ENCODE results near the gene DNALI1. TPM values are rescaled to one million over a fixed set of nuclear protein-coding genes. Genes with fewer than 3 reads are reported as not detected.

DNALI1 gene
- total and polyA plus RNA-seq, 2 experiments from 2014 or later: 5.4 to 25.6 TPM

DNA sequence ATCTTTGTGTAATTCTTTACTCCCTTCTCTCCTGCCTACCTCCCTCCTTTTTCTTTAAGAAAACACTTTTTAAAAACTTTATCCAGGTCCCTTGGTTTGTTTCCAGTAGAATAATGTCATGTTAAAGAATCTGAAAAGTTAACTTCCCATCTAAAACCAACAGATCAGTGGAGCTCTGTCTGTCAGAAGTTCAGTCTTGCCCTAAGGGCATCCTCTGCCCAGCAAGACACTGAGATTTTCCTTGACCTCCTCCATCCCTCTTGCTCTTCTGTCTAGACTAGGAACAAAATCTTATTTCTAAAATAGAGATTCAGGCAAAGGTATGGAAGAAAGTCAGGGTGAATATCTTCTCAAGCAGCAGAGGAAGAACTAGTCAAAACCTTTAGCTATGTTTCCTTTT is 44.7 kb downstream of the DNALI1 start:
- Mint-ChIP-seq H3K4me1 (no peaks in the 10 kb centered on the region), H3K36me3 (ENCODE audit: low read depth) (no peaks in the 10 kb centered on the region), H3K27ac (no peak overlapping the region), H3K4me3 (no peak overlapping the region), H3K9me3 (no peaks in the 10 kb centered on the region), H3K27me3 (ENCODE audit: insufficient read depth, low read depth, poor library complexity) (peaks cover 6% of the 10 kb centered on the region)
- H3F3A ChIP-seq (replicated peaks; ENCODE audit: low read depth): no peaks in the 10 kb centered on the region
- H3K79me2 ChIP-seq (replicated peaks; ENCODE audit: insufficient read depth): no peaks in the 10 kb centered on the region
- H3K36me3 ChIP-seq (ENCODE audit: insufficient read depth): no peaks in the 10 kb centered on the region
- no peaks in the 10 kb centered on the region for H3K9me2 ChIP-seq (ENCODE audit: insufficient read depth)
- H3K27ac ChIP-seq (ENCODE audit: low read depth): no peak overlapping the region
- no peak overlapping the region for H3K4me2 ChIP-seq
- no peak for DNase-seq (ENCODE audit: low spot score)
- no peak overlapping the region for H3K4me3 ChIP-seq
- no peak overlapping the region for H2AFZ ChIP-seq
- H3K4me1 ChIP-seq (ENCODE audit: insufficient read depth): no peaks in the 10 kb centered on the region
- no peak for ATAC-seq
- TF ChIP-seq ZNF114 (CRISPR knock-in tag; IDR thresholded peaks at IDR 0.05) (no peak), POLR2AphosphoS5 (IDR thresholded peaks at IDR 0.05; ENCODE audit: low read depth) (no peak), NANOG (IDR thresholded peaks at IDR 0.05; ENCODE audit: borderline replicate concordance) (no peak), CTCF (conservative IDR thresholded peaks at IDR 0.05; ENCODE audit: low read depth in 2 of 2) (no peak), EZH2 (IDR thresholded peaks at IDR 0.05; ENCODE audit: low read depth, unreplicated experiment) (no peak), ETS1 (IDR thresholded peaks at IDR 0.05) (no peak), JUNB (IDR thresholded peaks at IDR 0.05; ENCODE audit: unreplicated experiment) (no peak), EZH2phosphoT487 (IDR thresholded peaks at IDR 0.05; ENCODE audit: unreplicated experiment) (no peak), ZNF331 (CRISPR knock-in tag; IDR thresholded peaks at IDR 0.05; ENCODE audit: low read depth) (no peak), STAT1 (IDR thresholded peaks at IDR 0.05; ENCODE audit: unreplicated experiment) (no peak), CREB1 (CRISPR knock-in tag; IDR thresholded peaks at IDR 0.05; ENCODE audit: low read depth) (no peak)
- TF ChIP-seq, protein P1, sequence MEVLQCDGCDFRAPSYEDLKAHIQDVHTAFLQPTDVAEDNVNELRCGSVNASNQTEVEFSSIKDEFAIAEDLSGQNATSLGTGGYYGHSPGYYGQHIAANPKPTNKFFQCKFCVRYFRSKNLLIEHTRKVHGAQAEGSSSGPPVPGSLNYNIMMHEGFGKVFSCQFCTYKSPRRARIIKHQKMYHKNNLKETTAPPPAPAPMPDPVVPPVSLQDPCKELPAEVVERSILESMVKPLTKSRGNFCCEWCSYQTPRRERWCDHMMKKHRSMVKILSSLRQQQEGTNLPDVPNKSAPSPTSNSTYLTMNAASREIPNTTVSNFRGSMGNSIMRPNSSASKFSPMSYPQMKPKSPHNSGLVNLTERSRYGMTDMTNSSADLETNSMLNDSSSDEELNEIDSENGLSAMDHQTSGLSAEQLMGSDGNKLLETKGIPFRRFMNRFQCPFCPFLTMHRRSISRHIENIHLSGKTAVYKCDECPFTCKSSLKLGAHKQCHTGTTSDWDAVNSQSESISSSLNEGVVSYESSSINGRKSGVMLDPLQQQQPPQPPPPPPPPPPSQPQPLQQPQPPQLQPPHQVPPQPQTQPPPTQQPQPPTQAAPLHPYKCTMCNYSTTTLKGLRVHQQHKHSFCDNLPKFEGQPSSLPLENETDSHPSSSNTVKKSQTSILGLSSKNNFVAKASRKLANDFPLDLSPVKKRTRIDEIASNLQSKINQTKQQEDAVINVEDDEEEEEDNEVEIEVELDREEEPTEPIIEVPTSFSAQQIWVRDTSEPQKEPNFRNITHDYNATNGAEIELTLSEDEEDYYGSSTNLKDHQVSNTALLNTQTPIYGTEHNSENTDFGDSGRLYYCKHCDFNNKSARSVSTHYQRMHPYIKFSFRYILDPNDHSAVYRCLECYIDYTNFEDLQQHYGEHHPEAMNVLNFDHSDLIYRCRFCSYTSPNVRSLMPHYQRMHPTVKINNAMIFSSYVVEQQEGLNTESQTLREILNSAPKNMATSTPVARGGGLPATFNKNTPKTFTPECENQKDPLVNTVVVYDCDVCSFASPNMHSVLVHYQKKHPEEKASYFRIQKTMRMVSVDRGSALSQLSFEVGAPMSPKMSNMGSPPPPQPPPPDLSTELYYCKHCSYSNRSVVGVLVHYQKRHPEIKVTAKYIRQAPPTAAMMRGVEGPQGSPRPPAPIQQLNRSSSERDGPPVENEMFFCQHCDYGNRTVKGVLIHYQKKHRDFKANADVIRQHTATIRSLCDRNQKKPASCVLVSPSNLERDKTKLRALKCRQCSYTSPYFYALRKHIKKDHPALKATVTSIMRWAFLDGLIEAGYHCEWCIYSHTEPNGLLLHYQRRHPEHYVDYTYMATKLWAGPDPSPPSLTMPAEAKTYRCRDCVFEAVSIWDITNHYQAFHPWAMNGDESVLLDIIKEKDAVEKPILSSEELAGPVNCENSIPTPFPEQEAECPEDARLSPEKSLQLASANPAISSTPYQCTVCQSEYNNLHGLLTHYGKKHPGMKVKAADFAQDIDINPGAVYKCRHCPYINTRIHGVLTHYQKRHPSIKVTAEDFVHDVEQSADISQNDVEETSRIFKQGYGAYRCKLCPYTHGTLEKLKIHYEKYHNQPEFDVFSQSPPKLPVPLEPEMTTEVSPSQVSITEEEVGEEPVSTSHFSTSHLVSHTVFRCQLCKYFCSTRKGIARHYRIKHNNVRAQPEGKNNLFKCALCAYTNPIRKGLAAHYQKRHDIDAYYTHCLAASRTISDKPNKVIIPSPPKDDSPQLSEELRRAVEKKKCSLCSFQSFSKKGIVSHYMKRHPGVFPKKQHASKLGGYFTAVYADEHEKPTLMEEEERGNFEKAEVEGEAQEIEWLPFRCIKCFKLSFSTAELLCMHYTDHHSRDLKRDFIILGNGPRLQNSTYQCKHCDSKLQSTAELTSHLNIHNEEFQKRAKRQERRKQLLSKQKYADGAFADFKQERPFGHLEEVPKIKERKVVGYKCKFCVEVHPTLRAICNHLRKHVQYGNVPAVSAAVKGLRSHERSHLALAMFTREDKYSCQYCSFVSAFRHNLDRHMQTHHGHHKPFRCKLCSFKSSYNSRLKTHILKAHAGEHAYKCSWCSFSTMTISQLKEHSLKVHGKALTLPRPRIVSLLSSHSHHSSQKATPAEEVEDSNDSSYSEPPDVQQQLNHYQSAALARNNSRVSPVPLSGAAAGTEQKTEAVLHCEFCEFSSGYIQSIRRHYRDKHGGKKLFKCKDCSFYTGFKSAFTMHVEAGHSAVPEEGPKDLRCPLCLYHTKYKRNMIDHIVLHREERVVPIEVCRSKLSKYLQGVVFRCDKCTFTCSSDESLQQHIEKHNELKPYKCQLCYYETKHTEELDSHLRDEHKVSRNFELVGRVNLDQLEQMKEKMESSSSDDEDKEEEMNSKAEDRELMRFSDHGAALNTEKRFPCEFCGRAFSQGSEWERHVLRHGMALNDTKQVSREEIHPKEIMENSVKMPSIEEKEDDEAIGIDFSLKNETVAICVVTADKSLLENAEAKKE (CRISPR knock-in tag; IDR thresholded peaks at IDR 0.05): no peak
- TF ChIP-seq, protein P2, sequence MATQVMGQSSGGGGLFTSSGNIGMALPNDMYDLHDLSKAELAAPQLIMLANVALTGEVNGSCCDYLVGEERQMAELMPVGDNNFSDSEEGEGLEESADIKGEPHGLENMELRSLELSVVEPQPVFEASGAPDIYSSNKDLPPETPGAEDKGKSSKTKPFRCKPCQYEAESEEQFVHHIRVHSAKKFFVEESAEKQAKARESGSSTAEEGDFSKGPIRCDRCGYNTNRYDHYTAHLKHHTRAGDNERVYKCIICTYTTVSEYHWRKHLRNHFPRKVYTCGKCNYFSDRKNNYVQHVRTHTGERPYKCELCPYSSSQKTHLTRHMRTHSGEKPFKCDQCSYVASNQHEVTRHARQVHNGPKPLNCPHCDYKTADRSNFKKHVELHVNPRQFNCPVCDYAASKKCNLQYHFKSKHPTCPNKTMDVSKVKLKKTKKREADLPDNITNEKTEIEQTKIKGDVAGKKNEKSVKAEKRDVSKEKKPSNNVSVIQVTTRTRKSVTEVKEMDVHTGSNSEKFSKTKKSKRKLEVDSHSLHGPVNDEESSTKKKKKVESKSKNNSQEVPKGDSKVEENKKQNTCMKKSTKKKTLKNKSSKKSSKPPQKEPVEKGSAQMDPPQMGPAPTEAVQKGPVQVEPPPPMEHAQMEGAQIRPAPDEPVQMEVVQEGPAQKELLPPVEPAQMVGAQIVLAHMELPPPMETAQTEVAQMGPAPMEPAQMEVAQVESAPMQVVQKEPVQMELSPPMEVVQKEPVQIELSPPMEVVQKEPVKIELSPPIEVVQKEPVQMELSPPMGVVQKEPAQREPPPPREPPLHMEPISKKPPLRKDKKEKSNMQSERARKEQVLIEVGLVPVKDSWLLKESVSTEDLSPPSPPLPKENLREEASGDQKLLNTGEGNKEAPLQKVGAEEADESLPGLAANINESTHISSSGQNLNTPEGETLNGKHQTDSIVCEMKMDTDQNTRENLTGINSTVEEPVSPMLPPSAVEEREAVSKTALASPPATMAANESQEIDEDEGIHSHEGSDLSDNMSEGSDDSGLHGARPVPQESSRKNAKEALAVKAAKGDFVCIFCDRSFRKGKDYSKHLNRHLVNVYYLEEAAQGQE (IDR thresholded peaks at IDR 0.05; ENCODE audit: unreplicated experiment): no peak
- no peaks in the 10 kb centered on the region; the same call in 1 of the 2 replicates for H3K27me3 ChIP-seq (ENCODE audit: insufficient read depth)
- no peaks in the 10 kb centered on the region for H4K20me1 ChIP-seq (replicated peaks; ENCODE audit: insufficient read depth)

Measured in GM23338 (cell line).